SU-DHL-6 (cell line): ENCODE data around the gene CCDC102A.

Experiments
- H2AFZ ChIP-seq: fragments of 200-600 bp; sonication (generic); 2 replicates; pipeline ENCODE4 v1.6.1; 2014; ENCODE audit warnings: low read depth, mild to moderate bottlenecking, moderate library complexity, mixed read lengths, antibody characterized with exemption, low read length; ENCODE audit not compliant: severe bottlenecking
- H3F3A ChIP-seq: fragments of 200-600 bp; shearing (Covaris generic); 2 replicates; pipeline ENCODE4 v1.6.0; 2016; ENCODE audit warnings: antibody characterized with exemption, mild to moderate bottlenecking; ENCODE audit not compliant: insufficient read depth
- H3K27ac ChIP-seq: fragments of 200-600 bp; sonication (generic); 2 replicates; pipeline ENCODE4 v1.5.1; 2016; ENCODE audit warnings: low read depth, mild to moderate bottlenecking, low read length, moderate library complexity, mixed read lengths
- H3K27me3 ChIP-seq: fragments of 200-600 bp; sonication (generic), shearing (Covaris generic); 2 replicates; pipeline ENCODE4 v1.6.0; 2014; ENCODE audit warnings: mild to moderate bottlenecking, low read length
- H3K36me3 ChIP-seq: fragments of 200-600 bp; sonication (generic); 2 replicates; pipeline ENCODE4 v1.6.1; 2014; ENCODE audit warnings: mild to moderate bottlenecking, low read length, mixed read lengths
- H3K4me2 ChIP-seq: fragments of 300-600, 200-600 bp; shearing (Covaris generic), sonication (generic); 2 replicates; pipeline ENCODE4 v1.6.0; 2014; ENCODE audit warnings: low read length, low read depth, mild to moderate bottlenecking; ENCODE audit not compliant: poor library complexity, severe bottlenecking
- H3K4me3 ChIP-seq: fragments of 200-600 bp; sonication (generic); 2 replicates; pipeline ENCODE4 v1.5.1; 2014; ENCODE audit warnings: antibody characterized with exemption, low read length, mild to moderate bottlenecking, mixed read lengths; ENCODE audit not compliant: insufficient read depth, poor library complexity, severe bottlenecking
- H3K79me2 ChIP-seq: fragments of 200-600 bp; sonication (generic); 2 replicates; pipeline ENCODE4 v1.6.1; 2014; ENCODE audit warnings: mild to moderate bottlenecking, low read length, moderate library complexity; ENCODE audit not compliant: insufficient read depth
- H3K9ac ChIP-seq: fragments of 200-600 bp; sonication (generic); 2 replicates; pipeline ENCODE4 v1.7.0; 2014; ENCODE audit warnings: mild to moderate bottlenecking, low read length
- H3K9me2 ChIP-seq: fragments of 200-600 bp; sonication (generic); replicated peaks from 2 replicates; pipeline ENCODE4 v1.6.1; 2014; ENCODE audit warnings: low read length; ENCODE audit not compliant: insufficient read depth
- H3K9me3 ChIP-seq: fragments of 200-600 bp; sonication (generic); 2 replicates; pipeline ENCODE4 v1.6.1; 2014; ENCODE audit warnings: low read length, mixed read lengths; ENCODE audit not compliant: insufficient read depth
- H4K20me1 ChIP-seq: fragments of 200-600 bp; sonication (generic); 2 replicates; pipeline ENCODE4 v1.6.1; 2014; ENCODE audit warnings: low read depth, mild to moderate bottlenecking, antibody characterized with exemption, low read length, moderate library complexity, mixed read lengths
- EZH2phosphoT487 ChIP-seq: fragments of 200-600 bp; sonication (generic), shearing (Covaris generic); conservative IDR thresholded peaks from 2 replicates; pipeline ENCODE4 v1.6.1; 2018; ENCODE audit warnings: mild to moderate bottlenecking, antibody characterized with exemption, low read length, moderate library complexity, mixed read lengths
- TF ChIP-seq, protein P1 (sequence below): fragments of 200-600 bp; sonication (generic); IDR thresholded peaks from one replicate; pipeline ENCODE4 v1.5.1; 2017; ENCODE audit warnings: antibody characterized with exemption, mild to moderate bottlenecking, low read length, moderate library complexity; ENCODE audit not compliant: insufficient read depth, poor library complexity, severe bottlenecking

The CCDC102A gene

GRCh38 chr16:57493767-57494166, 42.6 kb downstream of the CCDC102A start:
- Histone ChIP-seq H3K9ac (no peak overlapping the region), H3K9me2 (no peaks in the 10 kb centered on the region), H3K4me3 (no peak overlapping the region), H3K9me3 (no peaks in the 10 kb centered on the region), H3K79me2 (no peaks in the 10 kb centered on the region), H3K27me3 (no peaks in the 10 kb centered on the region), H3K36me3 (no peaks in the 10 kb centered on the region), H4K20me1 (no peaks in the 10 kb centered on the region), H3K27ac (no peak overlapping the region), H3K4me2 (no peak overlapping the region), H3F3A (no peaks in the 10 kb centered on the region), H2AFZ (no peak overlapping the region)
- TF ChIP-seq EZH2phosphoT487, result no peak
- TF ChIP-seq, protein P1, sequence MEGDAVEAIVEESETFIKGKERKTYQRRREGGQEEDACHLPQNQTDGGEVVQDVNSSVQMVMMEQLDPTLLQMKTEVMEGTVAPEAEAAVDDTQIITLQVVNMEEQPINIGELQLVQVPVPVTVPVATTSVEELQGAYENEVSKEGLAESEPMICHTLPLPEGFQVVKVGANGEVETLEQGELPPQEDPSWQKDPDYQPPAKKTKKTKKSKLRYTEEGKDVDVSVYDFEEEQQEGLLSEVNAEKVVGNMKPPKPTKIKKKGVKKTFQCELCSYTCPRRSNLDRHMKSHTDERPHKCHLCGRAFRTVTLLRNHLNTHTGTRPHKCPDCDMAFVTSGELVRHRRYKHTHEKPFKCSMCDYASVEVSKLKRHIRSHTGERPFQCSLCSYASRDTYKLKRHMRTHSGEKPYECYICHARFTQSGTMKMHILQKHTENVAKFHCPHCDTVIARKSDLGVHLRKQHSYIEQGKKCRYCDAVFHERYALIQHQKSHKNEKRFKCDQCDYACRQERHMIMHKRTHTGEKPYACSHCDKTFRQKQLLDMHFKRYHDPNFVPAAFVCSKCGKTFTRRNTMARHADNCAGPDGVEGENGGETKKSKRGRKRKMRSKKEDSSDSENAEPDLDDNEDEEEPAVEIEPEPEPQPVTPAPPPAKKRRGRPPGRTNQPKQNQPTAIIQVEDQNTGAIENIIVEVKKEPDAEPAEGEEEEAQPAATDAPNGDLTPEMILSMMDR, result no peak

DNA sequence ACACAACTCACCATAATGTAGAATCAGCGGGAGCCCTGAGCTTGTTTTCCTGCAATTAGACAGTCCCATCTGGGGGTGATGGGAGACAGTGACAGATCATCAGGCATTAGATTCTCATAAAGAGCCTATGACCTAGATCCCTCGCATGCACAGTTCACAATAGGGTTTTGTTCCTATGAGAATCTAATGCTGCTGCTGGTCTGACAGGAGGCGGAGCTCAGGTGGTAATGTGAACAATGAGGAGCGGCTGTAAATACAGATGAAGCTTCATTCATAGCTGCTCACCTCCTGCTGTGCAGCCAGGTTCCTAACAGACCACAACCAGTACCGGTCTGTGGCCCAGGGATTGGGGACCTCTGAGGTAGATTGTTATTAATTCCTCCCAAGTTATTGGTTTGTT, 47.1 kb downstream of the CCDC102A start:
- no peak overlapping the region for H3K4me2 ChIP-seq
- H3K4me3 ChIP-seq, result no peak overlapping the region
- H3K9ac ChIP-seq, result no peak overlapping the region
- no peaks in the 10 kb centered on the region for H3K27me3 ChIP-seq
- no peak overlapping the region for H2AFZ ChIP-seq
- no peaks in the 10 kb centered on the region for H3K9me3 ChIP-seq
- H4K20me1 ChIP-seq, result no peaks in the 10 kb centered on the region
- no peaks in the 10 kb centered on the region for H3K79me2 ChIP-seq
- no peaks in the 10 kb centered on the region for H3K36me3 ChIP-seq
- TF ChIP-seq, protein P1, result no peak
- no peak for TF ChIP-seq EZH2phosphoT487
- H3K27ac ChIP-seq, result no peak overlapping the region
- no peaks in the 10 kb centered on the region for H3F3A ChIP-seq
- H3K9me2 ChIP-seq, result no peaks in the 10 kb centered on the region

- Histone ChIP-seq H3K27me3 (no peaks in the 10 kb centered on the region), H3K9me2 (no peaks in the 10 kb centered on the region), H2AFZ (no peak overlapping the region), H3K4me2 (no peak overlapping the region), H3K9me3 (no peaks in the 10 kb centered on the region), H3F3A (no peaks in the 10 kb centered on the region), H4K20me1 (no peaks in the 10 kb centered on the region), H3K36me3 (no peaks in the 10 kb centered on the region), H3K27ac (no peak overlapping the region), H3K4me3 (no peak overlapping the region), H3K9ac (no peak overlapping the region), H3K79me2 (no peaks in the 10 kb centered on the region)
- TF ChIP-seq, protein P1, result no peak
- no peak for TF ChIP-seq EZH2phosphoT487
These were observed 49.2 kb downstream of the CCDC102A start for GRCh38 chr16:57486858-57487834.
